ENCODE measurements around the gene NTRK2.

NTRK2 gene

GRCh38 chr9:85007748-85008147 lies 338.2 kb downstream of the NTRK2 start:
- TF ChIP-seq CTCF (IDR thresholded peaks at IDR 0.05) = no peak
- H3K79me2 ChIP-seq = no peaks in the 10 kb centered on the region
- no peak overlapping the region for H3K27ac ChIP-seq
- no peaks in the 10 kb centered on the region for H3K9me3 ChIP-seq (ENCODE audit: control insufficient read depth, low read length)
- H3K9ac ChIP-seq = no peak overlapping the region
- H3K4me2 ChIP-seq (ENCODE audit: low read length) = no peak overlapping the region
- no peak overlapping the region for H2AFZ ChIP-seq
- no peaks in the 10 kb centered on the region for H3K36me3 ChIP-seq (ENCODE audit: control insufficient read depth, insufficient read depth, low read length)
- peaks cover 3% of the 10 kb centered on the region for H3K27me3 ChIP-seq (ENCODE audit: control insufficient read depth, insufficient read depth, low read length)
- H3K4me3 ChIP-seq (ENCODE audit: low read depth, low read length) = no peak overlapping the region
- no peaks in the 10 kb centered on the region for H3K4me1 ChIP-seq

- no peaks in the 10 kb centered on the region for H3K79me2 ChIP-seq
- no peak overlapping the region for H3K4me2 ChIP-seq (ENCODE audit: low read length)
- no peak overlapping the region for H2AFZ ChIP-seq
- no peak for TF ChIP-seq CTCF (IDR thresholded peaks at IDR 0.05)
- no peak overlapping the region for H3K9ac ChIP-seq
- H3K4me1 ChIP-seq = no peaks in the 10 kb centered on the region
- H3K27me3 ChIP-seq (ENCODE audit: control insufficient read depth, insufficient read depth, low read length) = peaks cover 3% of the 10 kb centered on the region
- no peaks in the 10 kb centered on the region for H3K36me3 ChIP-seq (ENCODE audit: control insufficient read depth, insufficient read depth, low read length)
- no peaks in the 10 kb centered on the region for H3K9me3 ChIP-seq (ENCODE audit: control insufficient read depth, low read length)
- no peak overlapping the region for H3K4me3 ChIP-seq (ENCODE audit: low read depth, low read length)
- no peak overlapping the region for H3K27ac ChIP-seq
Observed at GRCh38 chr9:85008215-85008614, 338.7 kb downstream of the NTRK2 start.

- Histone ChIP-seq H3K4me1 (no peaks in the 10 kb centered on the region), H3K9ac (no peak overlapping the region), H2AFZ (no peak overlapping the region), H3K27me3 (ENCODE audit: control insufficient read depth, insufficient read depth, low read length) (peaks cover 3% of the 10 kb centered on the region), H3K4me2 (ENCODE audit: low read length) (no peak overlapping the region), H3K79me2 (no peaks in the 10 kb centered on the region), H3K4me3 (ENCODE audit: low read depth, low read length) (no peak overlapping the region), H3K36me3 (ENCODE audit: control insufficient read depth, insufficient read depth, low read length) (no peaks in the 10 kb centered on the region), H3K9me3 (ENCODE audit: control insufficient read depth, low read length) (no peaks in the 10 kb centered on the region), H3K27ac (no peak overlapping the region)
- no peak for TF ChIP-seq CTCF (IDR thresholded peaks at IDR 0.05)
Observed at GRCh38 chr9:85009251-85009650, 339.7 kb downstream of the NTRK2 start.

- TF ChIP-seq CTCF (IDR thresholded peaks at IDR 0.05) = no peak
Observed at GRCh38 chr9:85013703-85014102, 344.2 kb downstream of the NTRK2 start.

GRCh38 chr9:85014292-85014691 lies 344.8 kb downstream of the NTRK2 start:
- no peaks in the 10 kb centered on the region for H3K9me3 ChIP-seq (ENCODE audit: control insufficient read depth, low read length)
- no peak overlapping the region for H3K4me3 ChIP-seq (ENCODE audit: low read depth, low read length)
- no peak for TF ChIP-seq CTCF (IDR thresholded peaks at IDR 0.05)
- H3K27me3 ChIP-seq (ENCODE audit: control insufficient read depth, insufficient read depth, low read length) = no peaks in the 10 kb centered on the region
- no peaks in the 10 kb centered on the region for H3K36me3 ChIP-seq (ENCODE audit: control insufficient read depth, insufficient read depth, low read length)
- no peak overlapping the region for H3K4me2 ChIP-seq (ENCODE audit: low read length)
- H3K4me1 ChIP-seq = no peaks in the 10 kb centered on the region
- H3K9ac ChIP-seq = no peak overlapping the region
- no peaks in the 10 kb centered on the region for H3K79me2 ChIP-seq
- H3K27ac ChIP-seq = no peak overlapping the region
- no peak overlapping the region for H2AFZ ChIP-seq

More at GRCh38 chr9:85013703-85014102, 344.2 kb downstream of the NTRK2 start:
- H3K27me3 ChIP-seq (ENCODE audit: control insufficient read depth, insufficient read depth, low read length) = no peaks in the 10 kb centered on the region
- H3K4me1 ChIP-seq = no peaks in the 10 kb centered on the region
- no peak overlapping the region for H3K4me2 ChIP-seq (ENCODE audit: low read length)
- no peaks in the 10 kb centered on the region for H3K9me3 ChIP-seq (ENCODE audit: control insufficient read depth, low read length)
- H3K36me3 ChIP-seq (ENCODE audit: control insufficient read depth, insufficient read depth, low read length) = no peaks in the 10 kb centered on the region
- no peak overlapping the region for H3K27ac ChIP-seq
- H3K79me2 ChIP-seq = no peaks in the 10 kb centered on the region
- H3K4me3 ChIP-seq (ENCODE audit: low read depth, low read length) = no peak overlapping the region
- no peak overlapping the region for H2AFZ ChIP-seq
- no peak overlapping the region for H3K9ac ChIP-seq
